Testis (tissue), 2 donors: ENCODE measurements around the gene ANKRD33B.

Source experiments
- CTCF ChIP-seq, 3 experiments: fragments of 450-650 bp in 2 of 3; fragments of 200-600 bp in 1 of 3; sonication (generic) in 1 of 3; IDR thresholded peaks; one replicate each; pipeline ENCODE4 v1.5.1; 2016 to 2019; ENCODE audit warnings: antibody characterized with exemption in 3 of 3, mild to moderate bottlenecking in 2 of 3, moderate library complexity in 1 of 3
- POLR2A ChIP-seq: fragments of 450-650 bp; IDR thresholded peaks from one replicate; pipeline ENCODE4 v1.6.1; 2017; ENCODE audit warnings: antibody characterized with exemption, mild to moderate bottlenecking, moderate library complexity

DNA sequence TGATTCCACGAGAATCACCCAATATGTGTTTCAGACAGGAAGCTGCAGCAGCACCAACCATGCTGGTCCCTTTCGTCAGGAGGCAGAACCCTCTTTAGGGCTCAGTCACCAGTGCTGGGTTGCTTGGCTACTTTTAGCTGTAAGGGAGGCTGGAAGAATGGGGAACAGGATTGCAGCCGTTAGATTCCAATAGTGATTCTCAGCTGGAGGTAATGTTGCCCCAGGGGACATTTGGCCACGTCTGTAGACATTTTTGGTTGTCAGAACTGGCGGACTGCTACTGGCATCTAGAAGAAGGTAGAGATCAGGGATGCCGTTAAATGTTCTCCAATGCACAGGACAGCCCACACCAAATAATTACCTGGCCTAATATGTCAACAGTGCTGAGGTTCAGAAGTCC lies 81.8 kb downstream of the ANKRD33B start:
- TF ChIP-seq CTCF (IDR thresholded peaks at IDR 0.05) (no peak), POLR2A (no peak)
